Activated CD4-positive, alpha-beta T cell treated with anti-CD3 and anti-CD28 coated beads, Interleukin-2, Interleukin-4, amounts not matched to agents 100 ng/mL and 50 ng/mL, durations not matched to agents 16 hours and 8 hours (primary cell): Measurements from ENCODE around the gene POLR2B.
A peak's percentile ranks its signal among the peaks of the same experiment; 100 is the strongest.
"Not testable (repeated sequence)": the region's sequence is repeated elsewhere in the genome, so short reads cannot be mapped to it uniquely, and the experiment has no call there.

ENCODE experiments used
- DNase-seq: peaks from one replicate; pipeline ENCODE4 v3.0.0-alpha.2; 2020; ENCODE audit warnings: low spot score

The POLR2B gene

DNA sequence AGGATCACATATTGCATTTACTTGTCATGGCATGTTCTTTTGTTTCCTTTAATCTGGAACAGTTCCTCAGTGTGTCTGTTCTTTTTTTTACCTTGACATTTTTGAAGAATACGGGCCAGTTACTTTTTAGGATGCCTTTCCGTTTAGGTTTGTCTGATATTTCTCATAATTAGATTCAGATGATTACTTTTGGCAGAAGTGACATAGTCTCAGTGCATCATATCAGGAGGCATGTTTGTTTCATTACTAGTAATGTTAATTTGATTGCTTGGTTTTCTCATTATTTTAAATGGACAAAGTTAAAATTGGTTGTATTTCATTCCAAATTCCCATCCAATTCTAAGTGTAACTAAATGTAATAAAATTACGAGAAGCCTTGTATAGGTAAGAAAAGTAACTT, 8.3 kb downstream of the POLR2B start:
- DNase-seq = no peak

- DNase-seq = no peak
Measured at GRCh38 chr4:56990109-56990905, 11.6 kb downstream of the POLR2B start.

DNA sequence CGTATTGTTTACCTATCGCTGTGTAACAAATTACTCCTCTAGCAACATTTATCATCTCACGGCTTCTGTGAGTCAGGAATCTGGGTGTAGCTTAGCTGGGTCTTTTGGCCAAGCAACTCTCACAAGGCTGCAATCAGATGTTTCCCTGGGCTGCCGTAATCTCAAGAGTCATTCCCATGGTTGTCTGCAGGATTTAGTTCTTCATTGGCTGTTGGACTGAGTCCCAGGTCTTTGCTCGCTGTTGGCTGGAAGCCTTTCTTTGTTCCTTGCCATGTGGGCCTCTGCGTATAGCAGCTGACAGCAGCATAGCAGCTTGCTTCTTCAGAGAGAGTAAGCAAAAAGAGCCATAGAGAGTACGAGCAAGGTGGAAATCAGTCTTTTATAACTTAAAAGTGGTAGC, 16.8 kb downstream of the POLR2B start:
- no peak for DNase-seq

DNA sequence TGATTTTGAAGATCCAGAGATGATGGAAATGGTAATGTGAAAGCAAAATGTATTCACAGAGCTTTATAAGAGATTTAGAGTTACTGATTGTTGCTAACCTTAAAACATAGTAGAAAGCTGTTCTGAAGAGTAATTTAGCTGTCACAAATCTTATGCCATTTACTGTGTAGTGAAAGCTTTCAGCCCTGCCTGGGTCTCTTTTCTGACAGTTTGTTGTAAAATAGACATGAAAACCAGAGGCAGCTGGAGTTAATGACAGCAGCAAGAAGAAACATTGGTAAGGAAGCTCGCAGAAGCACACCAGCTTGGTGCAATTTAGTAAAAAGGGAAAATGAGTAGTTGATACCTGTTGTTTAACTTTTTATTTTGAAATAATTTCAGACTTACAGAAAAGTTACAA, 21.1 kb downstream of the POLR2B start:
- DNase-seq = no peak

- DNase-seq = no peak
Measured at GRCh38 chr4:57013543-57014120, 34.9 kb downstream of the POLR2B start.

DNA sequence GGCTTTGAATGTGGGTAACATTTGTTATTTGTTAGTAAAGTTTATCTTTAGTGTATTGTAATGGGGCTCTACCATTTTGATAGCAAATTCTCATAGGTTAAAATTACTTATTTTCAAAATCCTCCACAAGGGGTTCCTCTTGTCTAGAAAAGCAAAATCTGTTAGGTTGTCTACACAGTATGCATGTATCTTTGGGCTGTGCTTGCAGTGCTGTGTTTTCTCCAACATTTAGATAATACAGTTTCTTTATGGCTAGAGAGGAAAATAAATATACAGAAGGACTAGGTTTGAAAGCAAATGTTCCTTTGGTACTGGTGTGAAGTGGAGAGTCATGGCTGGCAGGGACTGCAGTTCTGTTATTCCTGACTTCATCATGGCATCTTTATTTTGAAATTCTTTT, 40.3 kb downstream of the POLR2B start:
- DNase-seq = no peak

DNA sequence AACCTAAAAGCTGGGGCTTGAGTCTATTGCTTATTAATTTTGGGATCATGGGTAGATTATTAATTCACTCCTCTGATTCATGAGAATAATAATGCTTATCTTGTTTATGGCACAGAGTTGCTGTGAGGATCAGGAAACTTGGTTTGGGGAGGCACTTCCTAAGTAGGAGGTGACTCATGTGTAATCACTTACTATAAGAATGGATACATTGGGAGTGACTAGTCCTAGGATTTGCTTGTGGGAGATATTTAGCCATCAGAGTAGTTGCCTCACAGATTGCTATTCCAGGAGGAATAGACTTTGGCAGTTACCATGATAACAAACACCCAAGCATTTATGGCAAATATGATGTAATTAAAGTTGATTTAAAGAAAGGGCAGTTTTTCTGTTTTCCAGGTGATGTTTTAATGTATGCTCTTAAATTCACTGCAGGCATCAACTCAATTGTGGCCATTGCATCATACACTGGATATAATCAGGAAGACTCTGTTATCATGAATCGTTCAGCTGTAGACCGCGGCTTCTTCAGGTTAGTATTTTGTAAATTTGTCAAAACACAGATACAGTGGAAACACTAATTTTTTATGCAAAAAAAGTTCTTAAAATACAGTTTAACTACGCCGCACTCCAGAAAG, 41.9 kb downstream of the POLR2B start:
- DNase-seq = no peak

- no peak for DNase-seq
Measured at GRCh38 chr4:57023104-57023503, 44.4 kb downstream of the POLR2B start.

DNA sequence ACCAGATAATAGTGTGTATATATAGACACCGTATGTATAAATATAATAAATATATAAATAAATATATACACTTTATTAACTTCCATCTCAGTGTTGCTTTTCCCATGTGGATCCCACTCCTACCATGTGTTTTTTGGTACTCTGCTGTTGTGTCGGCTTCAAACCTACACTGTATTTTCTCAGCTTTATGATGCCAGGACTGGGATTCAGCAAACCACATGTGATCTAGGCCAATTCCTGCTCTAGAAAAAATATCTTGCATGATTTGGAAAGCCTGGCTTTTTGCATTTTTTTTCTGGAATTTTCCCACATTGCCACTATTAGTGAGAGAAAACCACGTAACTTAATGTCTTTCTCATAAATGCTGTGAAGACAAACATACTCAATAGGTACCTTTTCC, 55.8 kb downstream of the POLR2B start:
- DNase-seq = no peak

GRCh38 chr4:57037982-57038604, 59.4 kb downstream of the POLR2B start:
- DNase-seq = peak; percentile 24

DNA sequence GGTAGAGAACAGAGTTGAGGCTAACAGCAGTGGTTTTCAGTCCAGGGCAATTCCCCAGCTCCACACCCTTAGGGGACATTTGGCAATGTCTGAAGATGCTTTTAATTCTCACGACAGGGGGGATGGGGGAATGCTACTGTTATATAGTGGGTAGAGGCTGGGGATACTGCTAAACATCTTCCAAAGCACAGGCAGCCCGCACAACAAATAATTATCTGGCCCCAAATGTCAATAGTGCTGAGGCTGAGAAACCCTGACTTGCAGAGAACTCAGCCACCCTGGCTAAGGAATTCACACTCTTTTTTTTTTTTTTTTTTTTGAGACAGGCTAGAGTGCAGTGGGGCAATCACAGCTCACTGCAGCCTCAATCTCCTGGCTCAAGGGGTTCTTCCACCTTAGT, 60.6 kb downstream of the POLR2B start:
- no peak for DNase-seq

- DNase-seq = no peak
Measured at GRCh38 chr4:57040510-57040909, 61.8 kb downstream of the POLR2B start.

DNA sequence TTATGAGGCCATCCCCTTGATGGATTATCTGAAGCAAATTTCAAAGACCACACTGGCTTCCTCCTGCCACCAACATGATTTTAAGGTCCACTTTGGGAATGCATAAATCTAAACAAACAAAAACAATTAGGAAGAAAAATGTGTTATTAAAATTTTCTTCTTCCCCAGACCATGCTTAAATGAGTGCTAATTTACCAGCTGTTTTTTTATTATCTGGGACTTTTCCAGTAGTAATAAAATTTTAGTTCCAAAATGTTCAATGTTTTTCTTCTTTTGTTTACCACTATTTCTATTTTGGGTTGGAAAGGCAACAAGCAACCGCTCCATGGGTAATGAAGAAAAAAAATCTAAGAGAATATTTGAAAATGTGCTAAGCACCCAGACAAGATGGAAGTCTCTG, 62.3 kb downstream of the POLR2B start:
- DNase-seq = no peak

DNA sequence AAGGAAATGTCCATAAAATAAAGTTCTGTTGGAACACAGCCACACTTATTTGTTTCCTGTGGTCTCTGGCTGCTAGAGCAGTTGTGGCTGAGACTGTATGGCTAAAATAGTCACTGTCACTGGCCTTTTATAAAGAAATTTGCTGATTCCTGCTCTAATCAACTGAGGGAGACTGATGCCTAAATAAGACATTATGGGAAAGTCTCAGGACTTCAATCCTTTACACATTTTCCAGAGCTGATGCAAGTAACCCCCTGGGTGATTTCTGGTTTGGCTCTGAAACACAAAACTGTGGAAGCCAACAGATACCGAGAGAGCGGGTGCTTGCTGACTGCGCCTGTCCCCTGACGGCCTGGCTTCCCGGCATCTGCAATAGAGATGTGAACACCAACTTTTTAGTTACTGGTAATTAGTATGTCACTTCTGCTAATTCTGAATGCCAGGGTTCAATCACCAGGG, 64.0 kb downstream of the POLR2B start:
- no peak for DNase-seq

DNA sequence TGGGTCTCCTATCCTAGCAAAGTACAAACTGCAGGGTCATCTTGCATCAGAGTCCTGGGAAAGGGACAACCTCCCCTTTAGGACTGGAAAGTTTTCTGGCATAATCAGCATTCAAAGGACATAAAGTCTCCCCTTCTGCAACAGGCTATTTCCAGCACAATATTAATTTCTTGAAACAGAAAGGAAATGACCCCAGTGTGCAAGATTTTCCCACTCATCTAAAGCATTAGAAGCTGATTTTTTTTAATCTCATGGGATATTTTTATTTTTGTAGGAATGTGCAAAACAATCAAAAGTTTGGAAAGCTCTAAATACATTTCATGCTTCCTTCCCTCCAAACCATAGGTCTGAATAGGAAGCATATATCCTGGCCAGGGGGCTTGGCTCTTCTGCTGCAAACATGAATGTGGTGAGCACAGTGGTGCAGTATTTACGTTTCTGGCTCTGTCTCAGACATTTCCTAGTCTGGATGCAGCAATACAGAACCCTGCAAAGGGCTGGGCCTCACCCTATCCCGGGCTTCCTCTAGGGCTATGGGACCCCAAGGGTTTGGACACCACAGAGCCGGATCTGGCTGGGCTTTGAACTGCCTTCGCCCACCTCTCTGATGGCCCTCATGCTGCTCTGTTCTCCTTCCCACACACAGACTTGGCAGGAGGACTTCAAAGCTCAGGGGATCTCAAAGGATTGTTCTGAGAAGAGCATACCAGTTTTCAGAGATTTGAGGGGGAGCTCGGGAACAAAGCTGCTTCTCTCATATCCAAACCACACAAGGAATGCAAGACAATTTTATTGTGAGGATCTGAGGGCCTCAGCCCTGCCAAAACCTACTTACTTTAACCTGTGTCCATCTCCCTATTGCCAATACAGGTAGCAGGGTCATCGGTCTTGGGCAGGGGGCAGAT, 64.9 kb downstream of the POLR2B start:
- DNase-seq = no peak

- DNase-seq = no peak
Measured at GRCh38 chr4:57044279-57044678, 65.6 kb downstream of the POLR2B start.

GRCh38 chr4:57044996-57045395, 66.3 kb downstream of the POLR2B start:
- DNase-seq = no peak

- DNase-seq = not testable (repeated sequence)
Measured at GRCh38 chr4:57047046-57047445, 68.3 kb downstream of the POLR2B start.

- DNase-seq = no peak
Measured at GRCh38 chr4:57048590-57049304, 70.1 kb downstream of the POLR2B start.

- no peak for DNase-seq
Measured at GRCh38 chr4:57051095-57051494, 72.4 kb downstream of the POLR2B start.

GRCh38 chr4:57051524-57051923, 72.8 kb downstream of the POLR2B start:
- no peak for DNase-seq
